ENCODE data around the gene HAND2. TPM values are rescaled to one million over a fixed set of nuclear protein-coding genes. Genes with fewer than 3 reads are reported as not detected.

HAND2 gene
- total RNA-seq, 1 donor from 2014 or later, result not detected

DNA sequence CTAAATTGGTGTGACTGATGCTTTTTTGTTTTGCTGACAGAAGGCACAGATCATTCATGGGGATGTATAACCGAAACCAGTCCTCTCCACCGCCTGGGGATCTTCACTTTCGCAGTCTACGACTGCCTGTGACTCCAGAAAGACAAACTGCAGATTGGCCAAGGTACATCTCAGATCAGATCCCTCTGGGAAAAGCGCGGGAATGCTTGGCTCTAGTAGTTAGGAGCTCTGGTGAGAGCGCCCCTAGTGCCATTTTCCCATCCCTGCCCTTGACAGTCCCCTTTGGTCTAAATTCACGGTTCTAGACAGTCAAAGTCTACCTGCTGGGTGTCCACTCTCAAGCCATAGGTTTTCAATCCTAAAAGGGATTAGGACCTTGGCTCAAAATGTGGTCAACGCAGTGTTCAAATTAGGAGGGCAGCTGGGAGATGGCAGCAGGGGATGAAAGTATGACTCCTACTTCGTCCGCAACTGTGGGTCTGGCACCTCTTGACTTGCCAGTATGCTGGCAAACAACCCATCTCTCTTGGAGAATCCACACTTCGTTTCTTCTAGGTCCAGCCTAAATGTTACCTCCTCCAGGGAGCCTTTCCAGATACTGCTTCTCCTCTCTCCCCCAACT, 6.9 kb upstream of the HAND2 start:
- Mint-ChIP-seq H3K27me3 (ENCODE audit: unreplicated experiment) (peaks cover 48% of the 10 kb centered on the region), H3K4me3 (ENCODE audit: unreplicated experiment) (no peak overlapping the region), H3K9me3 (ENCODE audit: unreplicated experiment) (peaks cover 9% of the 10 kb centered on the region), H3K27ac (ENCODE audit: unreplicated experiment) (no peak overlapping the region), H3K4me1 (ENCODE audit: low read depth, unreplicated experiment) (peaks cover 4% of the 10 kb centered on the region), H3K36me3 (ENCODE audit: unreplicated experiment) (peaks cover 5% of the 10 kb centered on the region)
- TF ChIP-seq, protein P1, sequence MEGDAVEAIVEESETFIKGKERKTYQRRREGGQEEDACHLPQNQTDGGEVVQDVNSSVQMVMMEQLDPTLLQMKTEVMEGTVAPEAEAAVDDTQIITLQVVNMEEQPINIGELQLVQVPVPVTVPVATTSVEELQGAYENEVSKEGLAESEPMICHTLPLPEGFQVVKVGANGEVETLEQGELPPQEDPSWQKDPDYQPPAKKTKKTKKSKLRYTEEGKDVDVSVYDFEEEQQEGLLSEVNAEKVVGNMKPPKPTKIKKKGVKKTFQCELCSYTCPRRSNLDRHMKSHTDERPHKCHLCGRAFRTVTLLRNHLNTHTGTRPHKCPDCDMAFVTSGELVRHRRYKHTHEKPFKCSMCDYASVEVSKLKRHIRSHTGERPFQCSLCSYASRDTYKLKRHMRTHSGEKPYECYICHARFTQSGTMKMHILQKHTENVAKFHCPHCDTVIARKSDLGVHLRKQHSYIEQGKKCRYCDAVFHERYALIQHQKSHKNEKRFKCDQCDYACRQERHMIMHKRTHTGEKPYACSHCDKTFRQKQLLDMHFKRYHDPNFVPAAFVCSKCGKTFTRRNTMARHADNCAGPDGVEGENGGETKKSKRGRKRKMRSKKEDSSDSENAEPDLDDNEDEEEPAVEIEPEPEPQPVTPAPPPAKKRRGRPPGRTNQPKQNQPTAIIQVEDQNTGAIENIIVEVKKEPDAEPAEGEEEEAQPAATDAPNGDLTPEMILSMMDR (IDR thresholded peaks at IDR 0.05; ENCODE audit: partially characterized antibody, unreplicated experiment), result peak; percentile 65
- DNase-seq, result no peak

DNA sequence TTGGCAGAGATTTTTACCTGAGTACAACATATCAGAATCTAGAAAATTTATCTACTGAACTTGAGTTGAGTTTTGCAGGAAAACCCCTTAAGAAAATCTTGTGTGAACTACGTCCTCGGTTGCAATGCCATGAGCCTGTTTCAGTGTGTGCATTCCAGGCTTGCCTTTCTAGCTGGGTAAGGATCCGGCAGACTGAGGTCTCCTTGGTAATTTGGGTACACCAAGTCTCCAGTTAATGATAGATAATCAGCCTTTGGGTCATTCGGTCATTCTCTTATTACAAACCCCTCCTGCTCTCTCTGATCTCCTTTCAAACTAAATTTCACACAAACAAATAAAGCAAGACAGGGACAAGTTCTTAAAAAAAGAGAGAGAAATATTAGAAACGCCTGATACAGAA, 5.9 kb upstream of the HAND2 start:
- peaks cover 5% of the 10 kb centered on the region for H3K36me3 Mint-ChIP-seq (ENCODE audit: unreplicated experiment)
- no peak for DNase-seq
- H3K27me3 Mint-ChIP-seq (ENCODE audit: unreplicated experiment), result peaks cover 50% of the 10 kb centered on the region
- TF ChIP-seq, protein P1 (IDR thresholded peaks at IDR 0.05; ENCODE audit: partially characterized antibody, unreplicated experiment), result no peak
- no peak overlapping the region for H3K4me3 Mint-ChIP-seq (ENCODE audit: unreplicated experiment)
- H3K4me1 Mint-ChIP-seq (ENCODE audit: low read depth, unreplicated experiment), result peaks cover 4% of the 10 kb centered on the region
- H3K27ac Mint-ChIP-seq (ENCODE audit: unreplicated experiment), result no peak overlapping the region
- H3K9me3 Mint-ChIP-seq (ENCODE audit: unreplicated experiment), result peaks cover 13% of the 10 kb centered on the region

DNA sequence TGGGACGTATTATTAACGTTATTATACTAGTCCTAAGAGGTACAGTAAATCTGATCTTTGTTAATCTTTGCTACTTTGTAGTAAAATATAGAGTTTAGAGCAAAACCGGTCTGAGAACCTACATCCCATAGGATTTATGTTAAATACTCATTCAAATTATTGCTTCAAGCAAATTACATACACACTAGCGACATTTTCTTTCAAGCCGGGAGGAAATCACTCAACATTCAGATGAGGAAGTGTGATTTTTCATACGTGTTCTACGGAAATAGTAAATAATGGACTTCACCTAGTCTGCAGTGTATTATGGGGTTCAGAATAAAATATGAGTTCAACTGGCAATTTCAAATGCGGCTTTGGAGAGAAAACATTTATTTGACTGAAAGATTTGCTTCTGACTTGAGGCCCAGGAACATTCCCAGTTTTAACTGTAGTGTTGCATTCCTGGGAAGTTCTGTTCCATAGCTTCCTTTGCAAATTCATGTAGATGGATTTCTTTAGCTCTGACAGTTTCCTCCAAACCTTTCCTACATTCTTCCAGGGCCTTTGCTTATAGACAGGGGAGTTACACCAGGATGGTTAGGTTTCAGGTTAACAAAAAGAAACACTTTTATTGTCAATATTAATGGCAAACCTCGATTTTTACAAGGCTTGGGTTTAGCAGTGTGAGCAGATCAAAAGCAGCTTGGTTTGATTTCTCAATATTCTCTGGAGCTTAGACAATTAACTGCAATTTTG, 5.3 kb upstream of the HAND2 start:
- TF ChIP-seq, protein P1 (IDR thresholded peaks at IDR 0.05; ENCODE audit: partially characterized antibody, unreplicated experiment), result no peak
- Mint-ChIP-seq H3K36me3 (ENCODE audit: unreplicated experiment) (peaks cover 5% of the 10 kb centered on the region), H3K4me1 (ENCODE audit: low read depth, unreplicated experiment) (peaks cover 4% of the 10 kb centered on the region), H3K27ac (ENCODE audit: unreplicated experiment) (no peak overlapping the region), H3K27me3 (ENCODE audit: unreplicated experiment) (peaks cover 51% of the 10 kb centered on the region), H3K4me3 (ENCODE audit: unreplicated experiment) (no peak overlapping the region), H3K9me3 (ENCODE audit: unreplicated experiment) (peaks cover 13% of the 10 kb centered on the region)
- no peak for DNase-seq

DNA sequence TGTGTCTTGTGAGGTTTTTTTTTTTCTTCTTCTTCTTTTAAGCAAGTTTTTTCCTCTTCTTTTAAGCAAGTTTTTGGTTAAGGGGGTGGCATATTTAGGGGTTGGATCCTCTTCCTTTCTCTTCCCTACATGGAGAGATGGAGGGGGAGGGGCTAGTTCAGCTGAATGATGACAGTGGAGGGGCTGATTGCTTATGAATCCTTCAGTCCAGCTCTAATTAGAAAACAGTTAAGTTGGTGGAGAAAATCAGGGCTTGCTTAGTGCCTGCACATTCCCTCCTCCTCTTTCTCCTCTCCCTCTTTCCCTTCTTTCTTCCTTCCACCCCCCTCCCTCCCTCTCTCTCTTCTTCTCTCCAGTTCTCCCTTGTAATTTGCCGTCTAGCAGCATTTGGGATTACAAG, 4.4 kb upstream of the HAND2 start:
- H3K4me3 Mint-ChIP-seq (ENCODE audit: unreplicated experiment), result no peak overlapping the region
- peaks cover 13% of the 10 kb centered on the region for H3K9me3 Mint-ChIP-seq (ENCODE audit: unreplicated experiment)
- peaks cover 4% of the 10 kb centered on the region for H3K4me1 Mint-ChIP-seq (ENCODE audit: low read depth, unreplicated experiment)
- TF ChIP-seq, protein P1 (IDR thresholded peaks at IDR 0.05; ENCODE audit: partially characterized antibody, unreplicated experiment), result no peak
- H3K36me3 Mint-ChIP-seq (ENCODE audit: unreplicated experiment), result peaks cover 5% of the 10 kb centered on the region
- H3K27ac Mint-ChIP-seq (ENCODE audit: unreplicated experiment), result no peak overlapping the region
- H3K27me3 Mint-ChIP-seq (ENCODE audit: unreplicated experiment), result peaks cover 46% of the 10 kb centered on the region
- no peak for DNase-seq
